SK-N-SH treated with all-trans-retinoic acid at 6 μM for 48 hours (cell line): ENCODE measurements around the gene ABCC5.

Source experiments
- CREB5 ChIP-seq: fragments of 250-450 bp; sonication (Bioruptor Pico); IDR thresholded peaks from 2 replicates; pipeline ENCODE4 v1.5.1; 2020; ENCODE audit warnings: low read depth, mild to moderate bottlenecking, moderate library complexity
- PATZ1 ChIP-seq: fragments of 250-450 bp; sonication (Bioruptor Pico); IDR thresholded peaks from 2 replicates; pipeline ENCODE4 v1.8.0; 2020; ENCODE audit warnings: mild to moderate bottlenecking, moderate library complexity, borderline replicate concordance
- RARB ChIP-seq: fragments of 250-450 bp; sonication (Bioruptor Pico); IDR thresholded peaks from 2 replicates; pipeline ENCODE4 v1.8.0; 2021; ENCODE audit warnings: mild to moderate bottlenecking, moderate library complexity
- SNAI2 ChIP-seq: fragments of 250-450 bp; sonication (Bioruptor Pico); IDR thresholded peaks from 2 replicates; pipeline ENCODE4 v1.5.0; 2020; ENCODE audit warnings: mild to moderate bottlenecking, moderate library complexity
- ZC3H10 ChIP-seq: fragments of 250-450 bp; sonication (Bioruptor Pico); IDR thresholded peaks from 2 replicates; pipeline ENCODE4 v1.5.1; 2021; ENCODE audit warnings: mild to moderate bottlenecking, moderate library complexity
- ZFP30 ChIP-seq: fragments of 450-650 bp; formaldehyde crosslinking; IDR thresholded peaks from 2 replicates; pipeline ENCODE4 v1.5.0; 2022; ENCODE audit warnings: mild to moderate bottlenecking, moderate library complexity

GRCh38 chr3:183911087-183911486 lies 106.6 kb downstream of the ABCC5 start:
- TF ChIP-seq SNAI2 (CRISPR knock-in tag), result no peak
- TF ChIP-seq CREB5 (CRISPR knock-in tag), result no peak
- no peak for TF ChIP-seq ZC3H10
- no peak for TF ChIP-seq PATZ1
- TF ChIP-seq ZFP30 (CRISPR knock-in tag), result no peak
- TF ChIP-seq RARB (CRISPR knock-in tag), result no peak
